Sigmoid colon (tissue), 7 donors: ENCODE data around the gene PTPN3. TPM values are rescaled to one million over a fixed set of nuclear protein-coding genes. Genes with fewer than 3 reads are reported as not detected.

Source experiments
- DNase-seq: peaks from one replicate; pipeline ENCODE4 v3.0.0-alpha.2; 2019
- H3K27ac ChIP-seq, 4 donors: fragments of 200-600 bp; sonication (generic); one replicate each; pipeline ENCODE4 v1.5.1; 2016 to 2019; ENCODE audit warnings: mild to moderate bottlenecking in 1 of 4
- H3K27me3 ChIP-seq, 3 donors: fragments of 200-600 bp; sonication (generic); one replicate each; pipeline ENCODE4 v1.5.1; 2019; ENCODE audit warnings: mild to moderate bottlenecking in 1 of 3
- H3K36me3 ChIP-seq, 4 donors: fragments of 200-600 bp; sonication (generic); one replicate each; pipeline ENCODE4 v1.5.1; 2016 to 2019
- H3K4me1 ChIP-seq, 4 donors: fragments of 200-600 bp; sonication (generic); one replicate each; pipeline ENCODE4 v1.5.1; 2017 to 2019
- H3K4me3 ChIP-seq, 4 donors: fragments of 200-600 bp; sonication (generic); one replicate each; pipeline ENCODE4 v1.5.1; 2017 to 2019; ENCODE audit warnings: mild to moderate bottlenecking in 2 of 4, moderate library complexity in 1 of 4
- H3K9me3 ChIP-seq, 4 donors: fragments of 200-600 bp in 3 of 4; sonication (generic) in 3 of 4; one replicate each; pipeline versions ENCODE4 v1.5.1 to v1.6.1; 2013 to 2019
- CTCF ChIP-seq, 4 experiments: fragments of 450-650 bp in 3 of 4; fragments of 200-600 bp in 1 of 4; IDR thresholded peaks; one replicate each; pipeline ENCODE4 v1.5.1; 2016 to 2019; ENCODE audit warnings: antibody characterized with exemption in 4 of 4, mild to moderate bottlenecking in 3 of 4, moderate library complexity in 2 of 4
- EP300 ChIP-seq, 4 donors: sonication (generic); formaldehyde crosslinking; IDR thresholded peaks; one replicate each; pipeline ENCODE4 v1.6.1; 2017; ENCODE audit warnings: antibody characterized with exemption in 4 of 4
- POLR2A ChIP-seq, 2 donors: fragments of 450-650 bp; IDR thresholded peaks; one replicate each; pipeline ENCODE4 v1.6.1; 2016; ENCODE audit warnings: antibody characterized with exemption in 2 of 2, mild to moderate bottlenecking in 2 of 2, moderate library complexity in 2 of 2
- POLR2AphosphoS5 ChIP-seq, 4 donors: sonication (generic); formaldehyde crosslinking; IDR thresholded peaks; one replicate each; pipeline ENCODE4 v1.6.1; 2017; ENCODE audit warnings: antibody characterized with exemption in 4 of 4
- WGBS, 2 donors: extraction: QIAGEN DNeasy Blood & Tissue Kit; methylation state at CpG; one replicate each; pipeline ENCODE4 v1.1.7; 2013; 5-methylcytosine and 5-hydroxymethylcytosine counted together
- intact Hi-C: fragments of 100-400 bp; cut with DNase I; formaldehyde crosslinking; loops from one replicate; pipeline ENCODE4 v1.15.1; 2023
- polyA plus RNA-seq, 3 donors: library from polyadenylated mRNA; stranded (reverse); fragments of 200-250 nt; gene quantifications; one replicate each; pipeline ENCODE4 v1.2.3, GENCODE V29; 2013
- total RNA-seq, 4 donors: library from RNA; depleted of rRNA; stranded (reverse); fragments of >200 nt; gene quantifications; one replicate each; pipeline ENCODE4 v1.1.0, GENCODE V29; 2016
- donor health status: healthy with polysubstance abuse.
- donor health status: Bipolar disorder and iron deficiency.
- donor health status: healthy.

The PTPN3 gene
- total and polyA plus RNA-seq, 7 donors: 1.3 to 25.0 (median 2.5) TPM

GRCh38 chr9:109440117-109440515 lies 58.0 kb downstream of the PTPN3 start:
- no peaks in the 10 kb centered on the region for H3K4me1 ChIP-seq
- H3K4me3 ChIP-seq: no peak overlapping the region
- H3K27ac ChIP-seq: no peak overlapping the region
- intact Hi-C loops: no loop called here
- no peaks in the 10 kb centered on the region for H3K36me3 ChIP-seq
- no peaks in the 10 kb centered on the region for H3K9me3 ChIP-seq
- DNase-seq: no peak
- TF ChIP-seq POLR2AphosphoS5 (IDR thresholded peaks at IDR 0.05) (no peak), POLR2A (IDR thresholded peaks at IDR 0.05) (no peak), EP300 (IDR thresholded peaks at IDR 0.05) (no peak), CTCF (IDR thresholded peaks at IDR 0.05) (no peak)
- WGBS, 2 donors: 44 to 84% methylated on average over 3 of the region's 3 CpGs
- no peaks in the 10 kb centered on the region for H3K27me3 ChIP-seq

DNA sequence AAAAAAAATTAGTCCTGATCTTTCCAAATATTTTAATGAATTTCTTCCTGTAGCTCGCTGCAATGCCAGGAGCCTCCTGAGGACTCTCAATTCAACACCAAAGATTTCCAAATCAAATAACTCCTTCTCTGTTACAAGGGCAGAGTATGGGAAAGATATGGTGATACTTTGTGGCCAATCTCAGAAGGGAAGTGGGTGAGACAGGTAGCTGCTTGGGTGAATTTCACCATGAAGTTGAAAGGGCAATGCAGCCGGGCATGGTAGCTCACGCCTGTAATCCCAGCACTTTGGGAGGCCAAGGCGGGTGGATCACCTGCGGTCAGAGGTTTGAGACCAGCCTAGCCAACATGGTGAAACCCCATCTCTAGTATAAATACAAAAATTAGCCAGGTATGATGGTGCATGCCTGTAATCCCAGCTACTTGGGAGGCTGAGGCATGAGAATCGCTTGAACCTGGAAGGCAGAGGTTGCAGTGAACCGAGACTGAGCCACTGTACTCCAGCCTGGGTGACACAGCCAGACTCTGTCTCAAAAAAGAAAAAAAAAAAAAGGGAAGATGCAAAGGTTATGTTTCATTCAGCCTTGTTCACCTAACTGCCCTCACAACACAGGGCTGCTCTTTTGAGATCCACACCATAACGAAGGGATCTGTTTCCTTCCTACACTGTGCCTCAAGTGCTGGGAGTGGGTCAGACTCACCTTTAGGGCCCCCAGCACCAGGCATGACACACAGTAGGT lies 58.6 kb downstream of the PTPN3 start:
- no peak for DNase-seq
- Histone ChIP-seq H3K36me3 (no peaks in the 10 kb centered on the region), H3K9me3 (no peaks in the 10 kb centered on the region), H3K4me3 (no peak overlapping the region), H3K27me3 (no peaks in the 10 kb centered on the region), H3K27ac (no peak overlapping the region), H3K4me1 (no peaks in the 10 kb centered on the region)
- no peak for TF ChIP-seq CTCF (IDR thresholded peaks at IDR 0.05)
- TF ChIP-seq EP300 (IDR thresholded peaks at IDR 0.05): no peak
- no peak for TF ChIP-seq POLR2AphosphoS5 (IDR thresholded peaks at IDR 0.05)
- TF ChIP-seq POLR2A (IDR thresholded peaks at IDR 0.05): no peak
- WGBS, 2 donors: 87 to 92% methylated on average over 8 of the region's 8 CpGs
- intact Hi-C loops: no loop called here

DNA sequence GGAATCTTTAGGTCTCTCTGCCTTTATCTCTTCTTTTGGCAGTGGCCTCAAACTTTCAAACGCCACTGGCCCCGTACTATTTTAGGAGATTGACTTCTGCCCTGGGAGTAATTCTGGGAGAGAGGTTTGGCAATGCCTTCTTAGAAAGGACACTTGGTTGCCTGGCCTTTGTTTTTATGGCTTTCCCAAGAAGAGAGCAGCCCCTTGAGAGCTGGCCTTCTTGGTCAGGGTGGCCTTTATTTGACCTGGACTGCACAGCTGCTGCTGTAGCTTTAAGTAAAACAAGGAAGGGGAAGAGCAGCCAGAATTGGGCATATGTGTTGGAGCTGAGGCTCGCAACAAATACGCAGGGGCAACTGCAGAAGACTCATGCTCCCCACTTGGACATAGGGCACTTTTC lies 60.8 kb downstream of the PTPN3 start:
- Histone ChIP-seq H3K27ac (no peak overlapping the region), H3K27me3 (no peaks in the 10 kb centered on the region), H3K36me3 (no peaks in the 10 kb centered on the region), H3K4me3 (no peak overlapping the region), H3K9me3 (no peaks in the 10 kb centered on the region), H3K4me1 (no peaks in the 10 kb centered on the region)
- TF ChIP-seq EP300 (IDR thresholded peaks at IDR 0.05): no peak
- no peak for TF ChIP-seq CTCF (IDR thresholded peaks at IDR 0.05)
- TF ChIP-seq POLR2A (IDR thresholded peaks at IDR 0.05): no peak
- no peak for TF ChIP-seq POLR2AphosphoS5 (IDR thresholded peaks at IDR 0.05)
- DNase-seq: no peak
- intact Hi-C loops: no loop called here
- 58 to 75% methylated on average over 4 of the region's 4 CpGs for WGBS, 2 donors

DNA sequence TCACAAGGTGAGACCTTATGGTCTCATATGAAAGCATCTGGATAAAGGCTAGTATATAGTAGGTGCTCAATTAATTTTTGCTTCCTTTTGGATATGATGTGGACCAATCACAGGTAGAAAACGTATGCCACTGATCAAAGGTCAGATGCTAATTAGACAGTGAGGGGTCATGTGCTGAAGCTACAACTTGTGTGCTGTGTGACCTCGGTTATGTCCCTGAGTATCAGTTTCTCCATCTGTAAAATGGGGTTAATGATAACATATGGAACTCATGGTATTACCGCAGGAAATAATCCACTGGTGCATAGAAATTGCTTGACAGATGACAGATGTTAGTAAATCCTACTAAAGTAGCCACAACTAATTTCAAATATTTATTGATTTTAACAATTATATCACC lies 62.0 kb downstream of the PTPN3 start:
- Histone ChIP-seq H3K4me1 (no peaks in the 10 kb centered on the region), H3K27me3 (no peaks in the 10 kb centered on the region), H3K27ac (no peak overlapping the region), H3K4me3 (no peak overlapping the region), H3K9me3 (no peaks in the 10 kb centered on the region), H3K36me3 (no peaks in the 10 kb centered on the region)
- WGBS, 2 donors: 87 to 90% methylated on average over 3 of the region's 3 CpGs
- DNase-seq: no peak
- no peak for TF ChIP-seq CTCF (IDR thresholded peaks at IDR 0.05)
- no peak for TF ChIP-seq POLR2AphosphoS5 (IDR thresholded peaks at IDR 0.05)
- no peak for TF ChIP-seq POLR2A (IDR thresholded peaks at IDR 0.05)
- TF ChIP-seq EP300 (IDR thresholded peaks at IDR 0.05): no peak
- intact Hi-C loops: no loop called here

DNA sequence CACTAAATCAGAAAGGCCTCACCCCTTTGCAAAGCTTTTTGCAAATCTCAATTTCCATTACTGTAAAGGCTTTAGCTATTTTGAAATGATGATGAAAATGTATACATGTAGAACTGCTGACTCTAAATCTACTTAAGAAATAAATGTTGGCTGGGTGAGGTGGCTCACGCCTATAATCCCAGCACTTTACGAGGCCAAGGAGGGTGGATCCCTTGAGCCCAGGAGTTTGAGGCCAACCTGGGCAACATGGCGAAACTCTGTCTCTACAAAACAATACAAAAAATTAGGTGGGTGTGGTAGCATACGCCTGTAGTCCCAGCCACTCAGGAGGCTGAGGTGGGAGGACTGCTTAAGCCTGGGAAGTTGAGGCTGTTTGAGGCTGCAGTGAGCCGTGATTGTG lies 64.6 kb downstream of the PTPN3 start:
- Histone ChIP-seq H3K27me3 (no peaks in the 10 kb centered on the region), H3K4me1 (no peaks in the 10 kb centered on the region), H3K36me3 (no peaks in the 10 kb centered on the region), H3K27ac (no peak overlapping the region), H3K4me3 (no peak overlapping the region), H3K9me3 (no peaks in the 10 kb centered on the region)
- DNase-seq: no peak
- TF ChIP-seq POLR2A (IDR thresholded peaks at IDR 0.05) (no peak), POLR2AphosphoS5 (IDR thresholded peaks at IDR 0.05) (no peak), CTCF (IDR thresholded peaks at IDR 0.05) (no peak), EP300 (IDR thresholded peaks at IDR 0.05) (no peak)
- intact Hi-C loops: no loop called here
- 69 to 82% methylated on average over 5 of the region's 5 CpGs for WGBS, 2 donors
